ENCODE data around the gene CXCL16.

CXCL16 gene

DNA sequence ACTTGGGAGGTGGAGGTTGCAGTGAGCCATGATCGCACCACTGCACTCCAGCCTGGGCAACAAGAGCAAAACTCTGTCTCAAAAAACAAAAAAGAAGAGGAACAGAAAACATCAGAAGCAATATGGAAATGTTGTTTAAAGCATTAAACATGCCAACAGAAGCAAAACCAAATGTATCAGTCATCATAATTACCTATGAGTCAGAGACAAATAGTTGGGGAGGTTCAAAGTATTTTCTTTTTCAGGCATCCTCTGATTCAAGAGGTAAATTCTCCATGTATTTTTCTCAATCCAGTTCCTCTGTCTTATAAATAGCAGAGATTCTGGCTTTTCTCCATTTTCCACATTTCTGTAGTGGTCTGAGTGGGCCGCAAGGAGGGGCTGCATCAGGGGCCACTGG lies 29.9 kb upstream of the CXCL16 start:
- no peak overlapping the region for H3K27ac ChIP-seq (ENCODE audit: low read depth, low read length, poor library complexity, severe bottlenecking)
- no peak overlapping the region for H3K4me2 ChIP-seq (ENCODE audit: low read length)
- no peaks in the 10 kb centered on the region for H3F3A ChIP-seq (ENCODE audit: insufficient read depth, low read length)
- H3K4me3 ChIP-seq (ENCODE audit: low read depth, low read length, poor library complexity, severe bottlenecking) = no peak overlapping the region
- H3K4me1 ChIP-seq (ENCODE audit: insufficient read depth, low read length, severe bottlenecking) = no peaks in the 10 kb centered on the region
- no peak overlapping the region for H2AFZ ChIP-seq (ENCODE audit: low read length)
- no peaks in the 10 kb centered on the region for H3K36me3 ChIP-seq (ENCODE audit: insufficient read depth, low read length)
- no peaks in the 10 kb centered on the region for H3K79me2 ChIP-seq (ENCODE audit: insufficient read depth, low read length)
- H4K20me1 ChIP-seq (ENCODE audit: insufficient read depth, low read length) = no peaks in the 10 kb centered on the region
- H3K9ac ChIP-seq (ENCODE audit: low read length) = no peak overlapping the region
- no peaks in the 10 kb centered on the region for H3K9me3 ChIP-seq (ENCODE audit: low read length)
- TF ChIP-seq, protein P1, sequence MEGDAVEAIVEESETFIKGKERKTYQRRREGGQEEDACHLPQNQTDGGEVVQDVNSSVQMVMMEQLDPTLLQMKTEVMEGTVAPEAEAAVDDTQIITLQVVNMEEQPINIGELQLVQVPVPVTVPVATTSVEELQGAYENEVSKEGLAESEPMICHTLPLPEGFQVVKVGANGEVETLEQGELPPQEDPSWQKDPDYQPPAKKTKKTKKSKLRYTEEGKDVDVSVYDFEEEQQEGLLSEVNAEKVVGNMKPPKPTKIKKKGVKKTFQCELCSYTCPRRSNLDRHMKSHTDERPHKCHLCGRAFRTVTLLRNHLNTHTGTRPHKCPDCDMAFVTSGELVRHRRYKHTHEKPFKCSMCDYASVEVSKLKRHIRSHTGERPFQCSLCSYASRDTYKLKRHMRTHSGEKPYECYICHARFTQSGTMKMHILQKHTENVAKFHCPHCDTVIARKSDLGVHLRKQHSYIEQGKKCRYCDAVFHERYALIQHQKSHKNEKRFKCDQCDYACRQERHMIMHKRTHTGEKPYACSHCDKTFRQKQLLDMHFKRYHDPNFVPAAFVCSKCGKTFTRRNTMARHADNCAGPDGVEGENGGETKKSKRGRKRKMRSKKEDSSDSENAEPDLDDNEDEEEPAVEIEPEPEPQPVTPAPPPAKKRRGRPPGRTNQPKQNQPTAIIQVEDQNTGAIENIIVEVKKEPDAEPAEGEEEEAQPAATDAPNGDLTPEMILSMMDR (IDR thresholded peaks at IDR 0.05; ENCODE audit: low read length) = no peak
- no peak for TF ChIP-seq EZH2 (IDR thresholded peaks at IDR 0.05; ENCODE audit: borderline replicate concordance, low read length)
- peaks cover 16% of the 10 kb centered on the region; the same call in 1 of the 2 replicates for H3K27me3 ChIP-seq (ENCODE audit: insufficient read depth, low read length)
- H3K9me2 ChIP-seq (ENCODE audit: low read depth, low read length) = no peaks in the 10 kb centered on the region

DNA sequence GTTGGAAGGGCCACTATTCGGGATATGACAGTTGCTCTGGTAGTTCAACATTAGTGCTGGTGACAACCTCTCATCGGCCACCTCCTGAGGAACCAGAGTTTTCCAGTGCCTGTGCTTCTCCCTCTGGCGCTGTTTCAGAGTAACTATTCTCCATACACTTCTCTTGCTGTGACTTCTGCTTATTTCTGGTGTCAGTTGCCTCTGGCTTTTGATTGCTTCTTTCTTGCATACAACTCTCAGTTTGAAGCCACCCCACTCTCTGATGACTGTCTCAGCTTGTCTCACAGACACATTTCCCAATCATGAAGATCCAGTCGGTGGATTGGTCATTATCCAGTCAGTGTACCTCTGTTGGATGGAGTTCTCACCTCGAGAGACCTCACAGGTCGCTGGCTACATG lies 28.6 kb upstream of the CXCL16 start:
- Histone ChIP-seq H3K27me3 (ENCODE audit: insufficient read depth, low read length) (peaks cover 16% of the 10 kb centered on the region; the same call in 1 of the 2 replicates), H3K27ac (ENCODE audit: low read depth, low read length, poor library complexity, severe bottlenecking) (no peak overlapping the region), H3K36me3 (ENCODE audit: insufficient read depth, low read length) (no peaks in the 10 kb centered on the region), H3F3A (ENCODE audit: insufficient read depth, low read length) (no peaks in the 10 kb centered on the region), H3K4me1 (ENCODE audit: insufficient read depth, low read length, severe bottlenecking) (no peaks in the 10 kb centered on the region), H2AFZ (ENCODE audit: low read length) (no peak overlapping the region), H3K9me3 (ENCODE audit: low read length) (no peaks in the 10 kb centered on the region), H3K9me2 (ENCODE audit: low read depth, low read length) (no peaks in the 10 kb centered on the region), H4K20me1 (ENCODE audit: insufficient read depth, low read length) (no peaks in the 10 kb centered on the region), H3K4me2 (ENCODE audit: low read length) (no peak overlapping the region), H3K9ac (ENCODE audit: low read length) (no peak overlapping the region), H3K79me2 (ENCODE audit: insufficient read depth, low read length) (no peaks in the 10 kb centered on the region), H3K4me3 (ENCODE audit: low read depth, low read length, poor library complexity, severe bottlenecking) (no peak overlapping the region)
- TF ChIP-seq, protein P1 (IDR thresholded peaks at IDR 0.05; ENCODE audit: low read length) = no peak
- TF ChIP-seq EZH2 (IDR thresholded peaks at IDR 0.05; ENCODE audit: borderline replicate concordance, low read length) = no peak

DNA sequence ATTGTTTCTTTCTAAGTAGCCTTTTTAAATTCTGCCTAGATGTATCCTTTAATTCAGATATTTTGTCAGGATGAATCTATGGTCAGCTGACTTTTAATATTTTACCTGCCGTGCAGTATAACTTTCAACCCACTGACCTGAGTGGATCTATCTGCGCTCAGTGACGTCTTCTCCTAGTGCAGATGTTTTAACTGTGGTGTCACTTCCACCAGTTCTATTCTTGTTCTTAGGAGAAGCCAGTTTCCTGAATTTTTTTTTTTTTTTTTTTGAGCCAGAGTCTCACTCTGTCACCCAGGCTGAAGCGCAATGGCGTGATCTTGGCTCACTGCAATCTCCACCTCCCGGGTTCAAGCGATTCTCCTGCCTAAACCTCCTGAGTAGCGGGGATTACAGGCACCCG lies 27.0 kb upstream of the CXCL16 start:
- Histone ChIP-seq H2AFZ (ENCODE audit: low read length) (no peak overlapping the region), H3K9me3 (ENCODE audit: low read length) (no peaks in the 10 kb centered on the region), H3K4me3 (ENCODE audit: low read depth, low read length, poor library complexity, severe bottlenecking) (no peak overlapping the region), H3K4me2 (ENCODE audit: low read length) (no peak overlapping the region), H4K20me1 (ENCODE audit: insufficient read depth, low read length) (no peaks in the 10 kb centered on the region), H3K27me3 (ENCODE audit: insufficient read depth, low read length) (peaks cover 8% of the 10 kb centered on the region; the same call in 1 of the 2 replicates), H3K4me1 (ENCODE audit: insufficient read depth, low read length, severe bottlenecking) (no peaks in the 10 kb centered on the region), H3K27ac (ENCODE audit: low read depth, low read length, poor library complexity, severe bottlenecking) (no peak overlapping the region), H3K36me3 (ENCODE audit: insufficient read depth, low read length) (no peaks in the 10 kb centered on the region), H3K9me2 (ENCODE audit: low read depth, low read length) (no peaks in the 10 kb centered on the region), H3F3A (ENCODE audit: insufficient read depth, low read length) (no peaks in the 10 kb centered on the region), H3K9ac (ENCODE audit: low read length) (no peak overlapping the region), H3K79me2 (ENCODE audit: insufficient read depth, low read length) (no peaks in the 10 kb centered on the region)
- TF ChIP-seq, protein P1 (IDR thresholded peaks at IDR 0.05; ENCODE audit: low read length) = no peak
- TF ChIP-seq EZH2 (IDR thresholded peaks at IDR 0.05; ENCODE audit: borderline replicate concordance, low read length) = no peak

All from OCI-LY1 (cell line).